Keratinocyte (primary cell): ENCODE data around the gene SCGB1D1. TPM values are rescaled to one million over a fixed set of nuclear protein-coding genes. Genes with fewer than 3 reads are reported as not detected.

ENCODE experiments used
- DNase-seq: peaks from one replicate; pipeline ENCODE4 v3.0.0-alpha.2; 2011; ENCODE audit warnings: low read depth, missing footprints, low spot score
- FAIRE-seq: peaks from 2 replicates; lab custom pipeline; 2011; peaks lifted over from hg19 to GRCh38; lab: Jason Lieb, UNC
- H2AFZ ChIP-seq: 2 replicates; pipeline ENCODE4 v1.6.0; 2012; ENCODE audit warnings: low read length, control low read depth, inconsistent platforms; ENCODE audit not compliant: control insufficient read depth
- H3K27ac ChIP-seq: 2 replicates; pipeline ENCODE4 v1.5.1; 2011; ENCODE audit warnings: low read length; ENCODE audit not compliant: control insufficient read depth, insufficient read depth
- H3K27me3 ChIP-seq: 3 replicates; pipeline ENCODE4 v1.6.0; 2011; ENCODE audit warnings: low read length; ENCODE audit not compliant: control insufficient read depth, insufficient read depth; ENCODE audit errors: extremely low read depth
- H3K36me3 ChIP-seq, 2 experiments: 2 replicates in 1 of 2; 3 replicates in 1 of 2; pipeline ENCODE4 v1.5.1; 2011; ENCODE audit warnings: low read length in 2 of 2, mild to moderate bottlenecking in 1 of 2; ENCODE audit not compliant: control insufficient read depth in 2 of 2, insufficient read depth in 2 of 2; ENCODE audit errors: extremely low read depth in 1 of 2
- H3K4me1 ChIP-seq: 3 replicates; pipeline ENCODE4 v1.5.1; 2011; ENCODE audit warnings: low read length; ENCODE audit not compliant: control insufficient read depth, insufficient read depth; ENCODE audit errors: extremely low read depth
- H3K4me2 ChIP-seq: 3 replicates; pipeline ENCODE4 v1.6.0; 2011; ENCODE audit warnings: low read depth, low read length; ENCODE audit not compliant: control insufficient read depth, insufficient read depth; ENCODE audit errors: extremely low read depth
- H3K4me3 ChIP-seq, 3 experiments: fragments of 200-600 bp in 1 of 3; sonication (generic) in 1 of 3; 2 replicates in 2 of 3; 3 replicates in 1 of 3; pipeline ENCODE4 v1.5.1; 2011 to 2016; ENCODE audit warnings: low read length in 3 of 3, mild to moderate bottlenecking in 3 of 3, control low read depth in 2 of 3, inconsistent platforms in 1 of 3, low read depth in 1 of 3, mixed read lengths in 1 of 3, mixed run types in 1 of 3, moderate library complexity in 1 of 3; ENCODE audit not compliant: control insufficient read depth in 2 of 3, insufficient read depth in 2 of 3; ENCODE audit errors: extremely low read depth in 1 of 3
- H3K79me2 ChIP-seq: 2 replicates; pipeline ENCODE4 v1.6.0; 2012; ENCODE audit warnings: low read length; ENCODE audit not compliant: control insufficient read depth, insufficient read depth
- H3K9ac ChIP-seq: 3 replicates; pipeline ENCODE4 v1.6.0; 2011; ENCODE audit warnings: low read length; ENCODE audit not compliant: control insufficient read depth, insufficient read depth; ENCODE audit errors: extremely low read depth
- H3K9me1 ChIP-seq: 3 replicates; pipeline ENCODE4 v1.6.0; 2011; ENCODE audit warnings: low read length; ENCODE audit not compliant: control insufficient read depth, insufficient read depth; ENCODE audit errors: extremely low read depth
- H3K9me3 ChIP-seq: 2 replicates; pipeline ENCODE4 v1.5.1; 2012; ENCODE audit warnings: low read depth, low read length; ENCODE audit not compliant: control insufficient read depth
- H4K20me1 ChIP-seq: 3 replicates; pipeline ENCODE4 v1.6.0; 2011; ENCODE audit warnings: low read length; ENCODE audit not compliant: control insufficient read depth, insufficient read depth; ENCODE audit errors: extremely low read depth
- EZH2 ChIP-seq: IDR thresholded peaks from one replicate; pipeline ENCODE4 v1.6.1; 2012; ENCODE audit warnings: inconsistent platforms, mild to moderate bottlenecking, low read length, moderate library complexity
- dilution Hi-C: fragments of 300-500 bp; cut with MboI; formaldehyde crosslinking; loops from one replicate; pipeline ENCODE4 v1.7.0; 2020; ENCODE audit warnings: low sequenced_read_pairs; ENCODE audit not compliant: extremely low pct_ligation_motif_present
- polyA plus RNA-seq, 5 experiments: library from polyadenylated mRNA; depleted of rRNA in 3 of 5; stranded (reverse) in 3 of 5; stranded (forward) in 1 of 5; unstranded in 1 of 5; fragments of >200 nt; gene quantifications; 1 replicate in 1 of 5; 2 replicates in 3 of 5; 3 replicates in 1 of 5; pipeline versions ENCODE4 v1.2.1 to v1.2.3, GENCODE V29; 2011 to 2012; ENCODE audit warnings: missing spikeins in 2 of 5, low read depth in 1 of 5, low replicate concordance in 1 of 5
- TF ChIP-seq, protein P1 (sequence below), 3 experiments: IDR thresholded peaks in 1 of 3; conservative IDR thresholded peaks in 1 of 3; optimal IDR thresholded peaks in 1 of 3; 2 replicates in 2 of 3; 3 replicates in 1 of 3; pipeline versions ENCODE3 to v1.5.1; 2011; ENCODE audit warnings: low read length in 3 of 3, mild to moderate bottlenecking in 3 of 3, moderate library complexity in 2 of 3, control low read depth in 1 of 3, inconsistent platforms in 1 of 3; ENCODE audit not compliant: insufficient read depth in 2 of 3; ENCODE audit errors: extremely low read depth in 1 of 3

SCGB1D1 gene
- polyA plus RNA-seq, 1 donor (not counting 4 experiments of a cell fraction or from before 2014, with no cell fraction given) = not detected

DNA sequence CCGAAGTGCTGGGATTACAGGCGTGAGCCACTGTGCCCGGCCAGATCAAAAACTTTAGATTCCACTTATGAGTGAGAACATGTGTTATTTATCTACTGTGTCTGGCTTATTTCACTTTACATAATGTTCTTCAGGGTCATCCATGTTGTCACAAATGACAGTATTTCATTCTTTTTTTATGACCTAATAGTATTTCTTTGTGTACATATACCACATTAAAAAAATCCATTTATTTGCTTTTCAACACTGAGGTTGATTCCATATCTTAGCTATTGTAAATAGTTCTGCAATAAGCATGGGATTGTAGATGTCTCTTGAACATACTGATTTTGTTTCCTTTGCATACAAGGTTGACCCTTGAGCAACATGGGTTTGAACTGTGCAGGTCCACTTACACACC lies 13.2 kb upstream of the SCGB1D1 start:
- Histone ChIP-seq H3K9me3 (no peaks in the 10 kb centered on the region), H3K9ac (no peak overlapping the region), H3K9me1 (no peaks in the 10 kb centered on the region), H3K27ac (no peak overlapping the region), H4K20me1 (no peaks in the 10 kb centered on the region), H3K27me3 (no peaks in the 10 kb centered on the region), H3K36me3 (no peaks in the 10 kb centered on the region), H3K4me2 (no peak overlapping the region), H3K79me2 (no peaks in the 10 kb centered on the region), H3K4me3 (no peak overlapping the region), H2AFZ (no peak overlapping the region), H3K4me1 (no peaks in the 10 kb centered on the region)
- FAIRE-seq (no peak), DNase-seq (no peak)
- dilution Hi-C loops = no loop called here
- TF ChIP-seq EZH2 = no peak
- TF ChIP-seq, protein P1, sequence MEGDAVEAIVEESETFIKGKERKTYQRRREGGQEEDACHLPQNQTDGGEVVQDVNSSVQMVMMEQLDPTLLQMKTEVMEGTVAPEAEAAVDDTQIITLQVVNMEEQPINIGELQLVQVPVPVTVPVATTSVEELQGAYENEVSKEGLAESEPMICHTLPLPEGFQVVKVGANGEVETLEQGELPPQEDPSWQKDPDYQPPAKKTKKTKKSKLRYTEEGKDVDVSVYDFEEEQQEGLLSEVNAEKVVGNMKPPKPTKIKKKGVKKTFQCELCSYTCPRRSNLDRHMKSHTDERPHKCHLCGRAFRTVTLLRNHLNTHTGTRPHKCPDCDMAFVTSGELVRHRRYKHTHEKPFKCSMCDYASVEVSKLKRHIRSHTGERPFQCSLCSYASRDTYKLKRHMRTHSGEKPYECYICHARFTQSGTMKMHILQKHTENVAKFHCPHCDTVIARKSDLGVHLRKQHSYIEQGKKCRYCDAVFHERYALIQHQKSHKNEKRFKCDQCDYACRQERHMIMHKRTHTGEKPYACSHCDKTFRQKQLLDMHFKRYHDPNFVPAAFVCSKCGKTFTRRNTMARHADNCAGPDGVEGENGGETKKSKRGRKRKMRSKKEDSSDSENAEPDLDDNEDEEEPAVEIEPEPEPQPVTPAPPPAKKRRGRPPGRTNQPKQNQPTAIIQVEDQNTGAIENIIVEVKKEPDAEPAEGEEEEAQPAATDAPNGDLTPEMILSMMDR (optimal IDR thresholded peaks at IDR 0.05 in 1 of 3, IDR thresholded peaks at IDR 0.05 in 1 of 3, conservative IDR thresholded peaks at IDR 0.05 in 1 of 3; ENCODE audit: extremely low read depth in 1 of 3, insufficient read depth in 2 of 3, low read length in 3 of 3) = no peak

DNA sequence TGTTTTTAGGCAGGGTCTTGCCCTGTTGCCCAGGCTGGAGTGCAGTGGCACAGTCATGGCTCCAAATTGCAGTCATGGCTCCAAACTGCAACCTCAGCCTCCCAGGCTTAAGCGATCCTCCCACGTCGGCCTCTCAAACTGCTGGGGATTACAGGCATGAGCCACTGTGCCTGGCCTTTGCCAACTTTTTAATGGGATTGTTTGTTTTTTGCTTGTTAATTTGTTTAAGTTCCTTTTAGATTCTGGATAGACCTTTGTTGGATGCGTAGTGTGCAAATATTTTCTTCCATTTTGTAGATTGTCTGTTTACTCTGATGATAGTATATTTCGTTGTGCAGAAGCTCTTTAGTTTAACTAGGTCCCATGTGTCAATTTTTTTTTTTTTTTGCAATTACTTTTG lies 10.0 kb upstream of the SCGB1D1 start:
- no peak for TF ChIP-seq EZH2
- TF ChIP-seq, protein P1 (optimal IDR thresholded peaks at IDR 0.05 in 1 of 3, IDR thresholded peaks at IDR 0.05 in 1 of 3, conservative IDR thresholded peaks at IDR 0.05 in 1 of 3; ENCODE audit: extremely low read depth in 1 of 3, insufficient read depth in 2 of 3, low read length in 3 of 3) = no peak
- H3K36me3 ChIP-seq = no peaks in the 10 kb centered on the region
- no peak overlapping the region for H3K4me3 ChIP-seq
- no peaks in the 10 kb centered on the region for H3K4me1 ChIP-seq
- no peak overlapping the region for H3K27ac ChIP-seq
- H3K9ac ChIP-seq = no peak overlapping the region
- dilution Hi-C loops = no loop called here
- no peak overlapping the region for H3K4me2 ChIP-seq
- H3K27me3 ChIP-seq = no peaks in the 10 kb centered on the region
- no peak for DNase-seq
- no peaks in the 10 kb centered on the region for H3K9me3 ChIP-seq
- H4K20me1 ChIP-seq = no peaks in the 10 kb centered on the region
- H3K79me2 ChIP-seq = no peaks in the 10 kb centered on the region
- H2AFZ ChIP-seq = no peak overlapping the region
- no peak for FAIRE-seq
- H3K9me1 ChIP-seq = no peaks in the 10 kb centered on the region
